ENCODE data around the gene RNF212B. TPM values are rescaled to one million over a fixed set of nuclear protein-coding genes. Genes with fewer than 3 reads are reported as not detected.

Gene RNF212B
- total RNA-seq, 1 donor from 2014 or later: not detected

GRCh38 chr14:23307687-23308644 lies 70.2 kb downstream of the RNF212B start:
- no peak for DNase-seq
- intact Hi-C loops (cut with DNase I): no loop called here
- no peak for ATAC-seq (ENCODE audit: poor library complexity)

- DNase-seq (no peak), ATAC-seq (ENCODE audit: poor library complexity) (no peak)
- intact Hi-C loops (cut with DNase I): no loop called here
These were observed 71.1 kb downstream of the RNF212B start for GRCh38 chr14:23308721-23309445.

GRCh38 chr14:23310546-23310945 lies 72.8 kb downstream of the RNF212B start:
- no peak for DNase-seq
- no peak for ATAC-seq (ENCODE audit: poor library complexity)

DNA sequence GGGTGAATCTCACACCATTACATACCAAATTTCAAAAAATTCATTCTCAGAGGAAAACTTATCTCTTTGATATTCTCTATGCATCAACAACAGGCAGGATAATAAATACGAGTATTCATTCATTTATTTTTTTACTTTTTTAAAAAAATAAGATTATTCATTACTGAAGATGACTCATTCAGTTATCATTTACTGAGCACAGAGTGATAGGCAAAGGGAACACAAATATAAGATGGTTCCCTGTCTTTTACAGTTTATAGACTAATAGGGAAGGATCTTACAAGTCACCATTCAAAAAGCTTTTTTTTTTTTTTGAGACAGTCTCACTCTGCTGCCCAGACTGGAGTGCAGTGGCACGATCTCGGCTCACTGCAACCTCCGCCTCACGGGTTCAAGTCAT lies 78.6 kb downstream of the RNF212B start:
- intact Hi-C loops (cut with DNase I): no loop called here
- DNase-seq (no peak), ATAC-seq (ENCODE audit: poor library complexity) (no peak)

More at GRCh38 chr14:23310546-23310945, 72.8 kb downstream of the RNF212B start:
- intact Hi-C loops (cut with DNase I): no loop called here

GRCh38 chr14:23319746-23320583 lies 82.2 kb downstream of the RNF212B start:
- no peak for DNase-seq
- ATAC-seq (ENCODE audit: poor library complexity): no peak
- intact Hi-C loops (cut with DNase I): loop anchor here (10.0 kb wide), 2 partner anchors 135 to 245 kb away; partner anchors contain the start of gene AP1G2

GRCh38 chr14:23320584-23321571 lies 83.1 kb downstream of the RNF212B start, which contains the start of gene PABPN1:
Gene PABPN1 (plus strand): TSS chr14:23321457. CDS start chr14:23321470, 13 bp downstream.
- DNase-seq (peak; percentile 98), ATAC-seq (ENCODE audit: poor library complexity) (peak; percentile 95)
- intact Hi-C loops (cut with DNase I): loop anchor here (10.0 kb wide), 2 partner anchors 134 to 244 kb away; partner anchors contain the start of gene AP1G2

DNA sequence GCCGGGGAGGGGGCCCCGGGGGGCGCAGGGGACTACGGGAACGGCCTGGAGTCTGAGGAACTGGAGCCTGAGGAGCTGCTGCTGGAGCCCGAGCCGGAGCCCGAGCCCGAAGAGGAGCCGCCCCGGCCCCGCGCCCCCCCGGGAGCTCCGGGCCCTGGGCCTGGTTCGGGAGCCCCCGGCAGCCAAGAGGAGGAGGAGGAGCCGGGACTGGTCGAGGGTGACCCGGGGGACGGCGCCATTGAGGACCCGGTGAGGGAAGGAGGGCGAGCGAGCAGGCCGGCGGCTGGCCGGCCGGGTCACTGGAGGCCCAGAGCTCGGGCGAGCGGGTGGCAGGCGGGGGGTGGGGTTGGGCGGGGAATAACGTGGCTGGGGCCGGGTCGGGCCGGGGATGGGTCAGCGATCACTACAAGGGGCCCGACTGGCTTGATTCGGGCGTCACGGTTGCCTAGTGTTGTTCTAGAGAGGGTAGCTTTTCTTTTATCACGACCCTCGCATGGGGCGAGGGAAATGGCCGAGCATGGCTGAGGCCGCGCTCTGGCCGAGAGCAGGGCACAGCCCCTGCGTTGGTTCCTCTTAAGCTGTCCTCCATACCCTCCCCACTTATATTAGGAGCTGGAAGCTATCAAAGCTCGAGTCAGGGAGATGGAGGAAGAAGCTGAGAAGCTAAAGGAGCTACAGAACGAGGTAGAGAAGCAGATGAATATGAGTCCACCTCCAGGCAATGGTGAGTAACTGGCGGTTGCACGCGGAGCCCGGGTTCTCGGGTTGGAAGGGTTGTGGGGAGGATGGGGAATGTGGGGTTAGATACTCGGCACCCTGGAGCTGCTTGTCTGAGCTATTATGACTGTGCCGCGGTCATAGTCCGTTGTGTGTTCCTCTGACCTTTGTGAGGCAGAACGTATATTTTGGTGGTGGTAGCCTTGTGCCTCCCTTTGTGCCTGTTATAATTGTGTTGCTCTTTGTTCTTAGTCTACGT lies 84.1 kb downstream of the RNF212B start:
- ATAC-seq (ENCODE audit: poor library complexity): peak; percentile 32
- peak; percentile 62 for DNase-seq
- intact Hi-C loops (cut with DNase I): loop anchor here (10.0 kb wide), 2 partner anchors 133 to 243 kb away; partner anchors contain the start of gene AP1G2

Other genes with a start within 250 kb of the RNF212B start
- gene C14orf93, start 227.8 kb upstream of the RNF212B start, total RNA-seq: 5.5 TPM
- gene PSMB5, start 203.0 kb upstream of the RNF212B start, total RNA-seq: 129 TPM
- not detected for gene PSMB11, start 195.7 kb upstream of the RNF212B start, total RNA-seq
- gene CDH24, start 180.4 kb upstream of the RNF212B start, total RNA-seq: 1.6 TPM
- 65.8 TPM for gene ACIN1, start 142.8 kb upstream of the RNF212B start, total RNA-seq
- gene C14orf119, start 142.4 kb upstream of the RNF212B start, total RNA-seq: 20.6 TPM
- not detected for gene CIROP, start 132.9 kb upstream of the RNF212B start, total RNA-seq
- not detected for gene CEBPE, start 118.7 kb upstream of the RNF212B start, total RNA-seq
- gene SLC7A8, start 54.3 kb upstream of the RNF212B start, total RNA-seq: 11.6 TPM
- 6.5 TPM for gene HOMEZ, start 48.2 kb downstream of the RNF212B start, total RNA-seq
- gene PPP1R3E, start 64.9 kb downstream of the RNF212B start, total RNA-seq: 6.7 TPM
- gene BCL2L2, start 68.9 kb downstream of the RNF212B start, total RNA-seq: 37.3 TPM
- gene PABPN1, start 83.5 kb downstream of the RNF212B start, total RNA-seq: 67.7 TPM
- gene SLC22A17, start 115.0 kb downstream of the RNF212B start, total RNA-seq: 10.3 TPM
- gene EFS, start 127.2 kb downstream of the RNF212B start, total RNA-seq: 3.2 TPM
- not detected for gene IL25, start 134.9 kb downstream of the RNF212B start, total RNA-seq
- gene CMTM5, start 139.1 kb downstream of the RNF212B start, total RNA-seq: 0.27 TPM
- gene MYH6, start 170.3 kb downstream of the RNF212B start, total RNA-seq: 4,934 TPM
- 11,793 TPM for gene MYH7, start 197.7 kb downstream of the RNF212B start, total RNA-seq
- 17.0 TPM for gene NGDN, start 231.8 kb downstream of the RNF212B start, total RNA-seq